ENCODE measurements around the gene SGSM1.
"Not testable (repeated sequence)": the region's sequence is repeated elsewhere in the genome, so short reads cannot be mapped to it uniquely, and the experiment has no call there.

SGSM1 gene

DNA sequence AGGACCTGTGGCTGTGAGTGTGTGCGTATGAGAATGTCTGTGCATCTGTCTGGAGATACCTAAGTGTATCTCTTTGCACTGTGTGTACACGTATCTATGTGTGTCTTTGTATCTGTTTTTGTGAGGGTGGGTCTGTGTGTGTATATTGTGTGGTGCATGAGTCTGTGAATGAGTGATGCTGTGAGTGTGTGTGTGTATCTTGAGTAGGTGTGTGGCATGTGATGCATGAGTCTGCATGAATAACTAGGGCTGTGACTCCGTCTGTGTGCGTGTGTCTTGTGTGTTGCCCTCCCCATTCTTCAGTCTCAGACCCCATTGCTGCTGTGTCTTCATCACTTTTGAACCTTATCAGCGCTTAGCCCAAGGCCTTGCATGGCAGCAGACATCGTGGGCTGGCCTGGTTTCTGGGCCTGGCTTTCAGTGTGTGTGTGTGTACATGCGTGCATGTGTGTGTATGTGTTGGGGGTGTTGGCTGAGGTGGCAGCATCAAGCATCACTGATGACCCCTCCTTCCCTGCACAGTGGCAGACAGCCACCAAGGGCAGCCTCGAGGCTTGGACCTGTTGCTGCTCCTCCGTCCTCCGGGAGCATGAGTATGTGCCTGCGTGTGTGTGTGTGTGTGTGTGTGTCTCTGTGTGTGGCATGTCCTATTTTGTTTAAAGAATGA lies 1.4 kb downstream of the SGSM1 start:
- DNase-seq = no peak

DNA sequence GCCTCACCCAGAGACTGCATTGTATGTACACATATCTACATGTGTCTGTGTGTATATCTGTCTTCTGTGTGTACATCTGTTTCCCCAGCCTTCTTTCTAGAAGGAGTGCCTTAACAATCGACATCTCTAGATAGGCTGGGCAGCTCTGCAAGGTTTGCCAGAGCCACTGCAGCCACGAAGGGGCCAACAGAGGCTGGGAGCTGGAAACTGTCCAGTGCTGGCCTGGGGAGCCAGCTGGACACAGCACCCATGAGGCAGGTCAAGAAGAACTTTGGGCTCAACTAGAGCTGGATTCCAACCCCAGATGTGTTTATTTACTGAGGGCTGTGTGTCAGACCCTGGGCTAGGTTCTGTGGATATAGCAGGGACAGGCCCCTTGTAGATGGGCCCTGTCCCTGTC lies 3.3 kb downstream of the SGSM1 start:
- no peak for DNase-seq

DNA sequence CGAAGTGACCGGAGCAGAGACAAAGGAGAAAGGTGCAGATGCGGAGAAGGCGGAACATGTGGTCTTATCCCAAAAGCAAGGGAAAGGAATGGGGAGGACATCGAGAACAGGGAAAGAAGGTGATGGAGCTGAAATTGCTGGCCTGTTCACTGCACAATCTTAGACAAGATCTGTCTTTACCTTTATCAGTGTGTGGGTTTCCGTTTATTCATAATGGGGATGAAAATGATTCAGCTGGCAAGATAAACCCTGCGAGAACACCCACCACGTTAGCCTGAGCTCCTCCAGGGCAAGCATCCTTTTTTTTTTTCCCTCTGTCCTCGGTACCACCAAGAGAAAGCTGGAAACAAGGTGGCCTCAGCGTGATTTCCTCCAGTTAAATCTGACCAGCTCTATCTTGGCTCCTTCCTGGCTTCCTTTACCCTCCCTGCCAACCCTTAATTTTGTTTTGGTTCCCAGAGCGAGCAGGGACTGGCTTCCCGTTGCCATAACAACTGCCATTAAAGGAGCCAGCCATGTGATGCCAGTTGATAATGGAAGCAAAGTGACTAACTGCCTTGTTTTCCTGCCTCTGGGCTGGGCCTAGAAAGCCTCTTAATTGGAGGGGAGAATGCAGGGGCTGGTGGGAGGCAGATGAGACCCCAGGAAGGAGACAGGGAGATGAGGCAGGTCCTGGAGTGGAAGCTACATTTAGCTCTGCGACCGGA lies 4.2 kb downstream of the SGSM1 start:
- no peak for DNase-seq

DNA sequence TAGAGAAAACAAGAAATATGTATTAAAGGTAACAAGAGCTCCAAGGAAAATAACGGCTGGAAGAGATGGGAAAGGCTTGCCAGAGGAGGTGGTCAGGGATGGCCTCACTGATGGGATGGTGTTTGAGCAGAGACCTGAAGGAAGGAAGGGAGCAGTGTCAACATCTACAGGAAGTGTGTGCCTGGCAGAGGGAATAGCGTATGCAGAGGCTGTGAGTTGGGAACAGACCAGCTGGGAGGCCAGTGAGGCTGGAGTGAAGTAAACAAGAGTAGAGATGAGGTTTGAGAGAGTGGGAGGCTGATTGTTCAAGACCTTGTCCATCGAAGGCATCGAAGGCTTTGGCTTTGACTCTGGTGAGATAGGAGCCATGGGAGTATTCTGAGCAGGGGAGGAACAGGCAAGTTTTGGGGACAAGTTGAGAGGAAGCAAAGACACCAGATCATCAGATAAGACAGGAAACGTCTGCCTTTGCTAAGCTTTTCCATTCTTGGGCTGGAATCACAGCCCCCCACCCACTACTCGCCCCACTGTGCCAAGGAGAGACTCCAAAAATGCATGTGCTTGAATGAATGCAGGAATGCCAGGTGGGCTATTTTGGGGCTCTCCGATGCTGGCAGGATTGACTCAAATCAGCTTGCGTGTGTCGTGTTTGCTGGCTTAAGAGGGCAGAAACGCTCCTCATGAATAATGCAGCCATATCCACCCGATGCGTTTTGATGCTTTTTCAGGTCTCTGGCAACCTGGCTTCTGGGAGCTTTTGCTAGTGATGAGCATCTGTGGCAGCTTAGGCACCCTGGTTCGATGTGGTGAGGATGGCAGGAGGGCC lies 7.2 kb downstream of the SGSM1 start:
- DNase-seq = no peak

DNA sequence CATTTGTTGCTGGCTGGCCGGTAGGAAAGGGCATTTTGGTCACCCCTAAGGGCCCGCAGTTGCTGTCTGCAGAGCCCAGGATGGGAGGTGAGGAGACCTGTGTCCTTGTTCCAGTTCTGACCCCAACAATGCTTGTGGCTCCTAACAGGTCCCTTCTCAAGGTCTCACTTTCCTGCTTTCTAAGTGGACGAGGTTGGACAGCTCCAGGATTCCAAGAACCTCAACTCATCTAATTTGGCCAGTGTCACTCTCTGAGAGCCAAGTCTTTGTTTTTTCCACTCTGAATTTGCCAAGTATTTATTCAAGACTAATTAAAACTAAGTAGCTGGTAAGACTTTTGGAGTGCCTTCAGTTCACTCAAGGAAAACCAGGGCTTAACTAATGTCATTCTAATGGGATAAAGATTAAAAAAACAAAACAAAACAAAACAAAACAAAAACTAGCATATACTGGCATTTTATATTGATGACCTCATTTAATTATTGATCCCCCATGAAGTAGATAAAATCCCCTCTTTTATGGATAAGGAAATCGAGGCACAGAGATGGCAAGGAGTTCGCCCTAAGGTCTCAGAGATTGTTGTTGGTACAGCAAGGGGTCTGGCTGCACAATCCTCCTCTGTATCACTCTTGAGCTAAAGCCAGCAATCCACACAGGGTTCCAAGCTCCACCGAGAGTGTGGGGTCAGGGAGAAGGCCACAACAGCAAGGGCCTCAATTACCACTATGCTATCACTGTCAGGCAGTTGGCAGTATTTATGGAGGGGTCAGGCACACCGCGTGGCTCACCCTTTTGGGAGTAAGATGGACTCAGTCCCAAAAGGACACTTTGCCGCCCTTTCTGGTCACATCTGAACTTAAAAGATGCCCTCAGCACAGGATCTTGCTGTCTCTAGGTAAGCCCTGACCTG lies 8.1 kb downstream of the SGSM1 start:
- no peak for DNase-seq

DNA sequence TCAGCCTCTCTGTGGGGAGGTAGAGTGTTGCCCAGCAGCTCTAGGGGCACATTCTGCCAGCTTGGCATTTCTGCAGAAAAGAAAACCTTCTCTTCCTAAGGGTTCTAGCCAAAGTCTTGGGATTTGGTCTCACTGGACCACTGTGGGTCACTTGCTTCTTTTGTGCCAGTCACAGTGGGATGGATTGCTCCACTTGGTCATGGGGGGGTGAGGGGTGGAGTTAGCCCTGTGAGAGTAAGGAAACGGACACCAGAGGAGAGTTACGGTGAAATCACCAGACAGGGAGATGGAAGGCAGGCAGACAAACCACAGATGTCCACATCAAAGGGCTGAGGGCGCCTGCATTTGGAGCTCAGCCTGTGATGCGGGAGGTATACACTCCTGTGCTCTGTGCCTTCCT lies 10.8 kb downstream of the SGSM1 start:
- no peak for DNase-seq

DNA sequence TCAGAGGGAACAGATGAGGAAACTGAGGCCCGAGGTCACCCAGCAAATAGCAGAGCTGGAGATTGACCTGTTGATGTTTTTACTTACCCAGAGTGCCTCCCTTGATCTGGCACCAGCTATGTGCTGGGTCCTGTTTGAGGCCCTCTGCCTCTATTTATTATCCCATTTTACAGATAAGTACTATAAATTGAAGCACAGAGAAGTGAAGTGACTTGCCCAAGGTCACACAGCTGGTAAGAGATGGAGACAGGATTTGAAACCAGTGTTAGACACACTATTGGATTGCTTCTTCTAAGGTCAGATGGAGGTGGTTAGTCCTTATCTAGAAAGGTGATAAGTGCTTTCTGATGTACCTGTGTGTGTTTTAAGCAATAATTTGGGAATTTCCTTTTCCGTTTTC lies 13.5 kb downstream of the SGSM1 start:
- DNase-seq = no peak

DNA sequence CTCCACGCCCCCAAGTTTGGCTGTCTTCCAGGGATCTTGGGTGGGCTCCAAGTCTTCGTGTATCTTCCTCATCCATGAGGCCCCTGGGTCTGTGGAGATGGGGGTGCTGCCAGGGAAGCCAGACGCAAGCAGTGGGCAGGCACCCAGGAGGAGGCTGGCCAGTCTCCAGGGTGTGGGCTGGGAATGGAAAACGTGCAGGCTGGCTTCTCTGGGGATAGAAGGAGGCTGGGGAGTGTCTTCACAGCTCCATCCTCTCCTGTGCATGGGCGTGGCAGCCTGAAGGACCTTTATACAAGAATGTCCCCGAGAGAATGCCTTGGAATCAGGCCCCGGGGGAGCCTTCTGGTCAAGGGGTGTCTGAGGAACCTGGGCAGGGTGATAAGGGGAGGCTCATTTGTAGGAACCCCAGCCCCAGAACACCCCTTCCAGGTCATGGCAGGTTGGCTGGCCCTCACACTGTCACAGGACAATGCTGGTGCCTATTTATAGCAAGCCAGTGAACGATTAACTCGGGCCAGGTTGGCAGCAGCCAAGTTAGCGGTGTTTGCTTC lies 14.0 kb downstream of the SGSM1 start:
- DNase-seq = no peak

DNA sequence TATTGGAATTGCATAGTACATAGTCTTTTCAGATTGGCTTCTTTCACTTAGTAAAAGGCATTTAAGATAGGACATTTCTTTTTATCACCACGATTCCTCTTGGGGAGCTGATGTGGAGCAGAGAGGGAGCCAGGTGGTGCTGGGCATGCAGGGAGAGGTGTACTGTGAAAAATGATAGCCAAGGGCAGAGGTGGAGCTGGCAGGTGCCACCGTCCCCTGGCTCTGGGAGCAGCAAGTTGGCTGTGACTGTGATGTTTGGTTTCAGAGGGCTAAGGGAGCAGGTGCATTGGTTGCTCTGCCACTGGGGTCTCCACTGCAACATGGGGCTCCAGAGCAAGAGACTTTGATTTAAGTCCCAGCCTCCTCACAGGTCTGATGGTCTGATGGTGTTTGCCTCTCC lies 16.5 kb downstream of the SGSM1 start:
- DNase-seq = no peak

DNA sequence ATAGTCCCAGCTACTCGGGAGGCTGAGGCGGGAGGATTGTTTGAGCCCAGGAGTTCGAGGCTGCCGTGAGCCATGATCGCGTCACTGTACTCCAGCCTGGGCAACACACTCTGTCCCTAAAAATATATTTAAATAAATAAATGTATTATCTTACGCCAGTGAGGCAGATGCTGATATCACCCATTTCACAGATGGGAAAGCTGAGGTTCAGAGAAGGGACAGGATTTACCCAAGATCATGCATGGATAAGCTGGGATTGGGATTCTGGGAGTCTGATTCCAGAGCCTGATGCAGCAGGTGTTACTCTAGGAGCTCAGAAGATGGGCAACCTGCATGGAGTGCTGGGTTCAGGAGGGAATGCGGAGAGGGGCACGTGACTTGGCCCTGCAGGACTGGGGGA lies 17.8 kb downstream of the SGSM1 start:
- DNase-seq = no peak

DNA sequence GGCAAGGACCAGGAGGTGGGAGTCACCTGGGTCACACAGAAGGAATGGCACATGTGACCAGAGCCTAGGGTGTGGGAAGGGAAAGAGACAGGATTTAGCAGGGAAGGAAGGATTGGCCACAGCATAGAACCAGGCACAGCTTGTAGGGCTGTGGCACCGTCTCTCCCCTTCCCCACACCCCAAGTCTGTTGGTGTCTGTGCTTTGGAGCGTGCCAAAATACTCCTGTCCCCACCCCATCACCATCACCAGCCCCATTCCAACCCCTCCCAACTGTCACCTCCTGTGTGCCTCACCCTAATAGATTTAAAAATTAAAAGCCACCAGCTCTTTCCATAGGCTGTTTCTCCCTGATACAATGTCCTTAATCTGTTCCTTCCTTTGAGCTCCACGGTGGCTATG lies 18.2 kb downstream of the SGSM1 start:
- DNase-seq = no peak

DNA sequence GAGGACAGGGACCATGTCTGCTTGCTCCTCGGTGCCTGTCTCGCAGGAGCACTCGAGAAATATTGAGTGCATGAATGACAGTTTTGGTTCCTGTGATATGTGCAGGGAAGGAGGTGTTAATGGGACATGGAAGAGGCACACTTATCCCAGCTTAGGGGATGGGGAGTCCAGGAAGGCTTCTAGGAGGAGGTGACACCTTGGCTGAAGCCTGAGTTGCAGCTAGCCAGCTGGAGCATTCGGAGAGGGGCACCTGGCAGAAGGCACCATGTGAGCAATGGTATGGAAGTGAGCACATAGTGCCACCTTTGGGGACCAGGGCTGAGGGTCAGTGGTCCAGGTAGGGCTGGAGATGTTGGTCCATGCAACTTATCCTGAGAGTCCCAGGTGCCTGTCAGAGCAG lies 18.9 kb downstream of the SGSM1 start:
- DNase-seq = no peak

DNA sequence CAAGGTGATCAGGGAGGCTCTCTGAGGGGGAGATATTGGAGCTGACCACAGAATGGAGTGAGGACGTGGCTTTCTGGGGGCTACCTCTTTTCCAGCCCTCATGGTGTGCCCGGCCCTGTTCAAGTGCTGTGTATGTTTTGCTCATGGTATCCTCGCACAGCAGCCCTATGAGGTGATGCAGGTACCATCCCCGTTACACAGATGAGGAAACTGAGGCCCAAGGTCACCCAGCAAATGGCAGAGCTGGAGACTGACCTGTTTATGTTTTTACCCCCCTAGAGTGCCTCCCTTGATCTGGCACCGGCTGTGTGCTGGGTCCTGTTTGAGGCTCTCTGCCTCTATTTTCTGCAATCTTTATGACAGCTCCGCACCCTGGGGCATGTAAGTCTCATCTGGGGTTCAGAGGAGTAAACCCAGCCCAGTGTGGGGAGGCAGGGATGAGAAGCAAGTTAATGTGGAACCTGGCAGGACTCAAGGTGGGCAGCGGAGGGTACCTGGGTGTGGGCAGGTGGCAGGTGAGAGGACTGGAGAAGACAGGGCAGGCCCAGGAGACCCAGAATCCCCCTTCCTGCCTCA lies 20.8 kb downstream of the SGSM1 start:
- DNase-seq = no peak

DNA sequence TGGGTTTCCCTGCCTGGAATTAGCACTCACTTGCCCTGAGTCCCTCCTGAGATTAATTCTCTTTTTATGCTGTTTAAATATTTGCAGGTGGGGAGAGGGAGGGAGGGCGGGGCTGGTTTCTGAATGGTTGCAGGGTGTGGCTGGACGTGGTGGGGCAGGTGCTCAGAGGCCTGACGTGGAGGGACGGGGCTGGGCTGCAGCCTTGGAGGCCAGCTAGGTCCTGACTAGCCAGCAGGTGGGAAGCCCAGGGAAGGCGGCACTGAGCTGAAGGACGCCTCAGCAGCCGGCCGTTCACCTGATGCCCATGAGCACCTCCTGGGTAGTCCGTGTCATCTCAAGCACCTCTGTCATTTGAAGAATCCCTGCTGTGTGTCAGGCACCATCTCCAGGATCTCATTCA lies 21.3 kb downstream of the SGSM1 start:
- DNase-seq = no peak

DNA sequence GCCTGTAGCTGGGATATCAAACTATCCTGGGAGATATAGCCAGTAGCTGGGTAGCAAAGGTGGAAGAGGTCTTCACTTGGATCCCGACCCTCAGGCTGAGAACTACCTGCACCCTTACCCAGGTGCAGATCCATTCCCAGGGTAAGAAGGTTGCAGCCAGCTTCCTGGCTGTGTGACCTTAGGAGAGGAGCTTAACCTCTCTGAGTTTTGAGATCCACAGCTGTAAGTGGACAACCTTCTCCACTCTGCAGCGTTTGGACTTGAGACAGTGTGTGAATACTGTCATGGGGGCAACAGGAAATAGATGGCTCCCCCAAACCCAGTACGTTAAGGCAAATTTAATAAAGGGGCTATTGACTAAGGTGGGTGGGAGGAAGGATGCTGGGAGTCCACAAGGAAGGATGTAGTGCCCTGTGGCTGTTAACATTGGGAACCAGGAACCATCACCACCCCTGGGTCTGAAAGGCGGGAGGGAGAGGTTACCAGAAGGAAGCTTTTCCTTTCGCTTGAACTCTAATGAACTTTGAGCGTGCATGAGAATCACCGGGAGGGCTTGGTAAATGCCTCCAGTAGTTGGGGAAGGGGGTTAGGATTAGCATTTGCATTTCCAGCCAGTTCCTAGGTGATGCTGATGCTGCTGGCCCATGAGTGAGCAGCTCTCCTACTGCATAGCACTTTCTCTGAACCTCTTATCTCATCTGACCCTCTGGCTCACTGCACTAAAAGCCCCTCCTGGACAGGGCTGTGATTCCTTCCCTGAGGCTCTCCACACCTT lies 24.4 kb downstream of the SGSM1 start:
- DNase-seq = no peak

DNA sequence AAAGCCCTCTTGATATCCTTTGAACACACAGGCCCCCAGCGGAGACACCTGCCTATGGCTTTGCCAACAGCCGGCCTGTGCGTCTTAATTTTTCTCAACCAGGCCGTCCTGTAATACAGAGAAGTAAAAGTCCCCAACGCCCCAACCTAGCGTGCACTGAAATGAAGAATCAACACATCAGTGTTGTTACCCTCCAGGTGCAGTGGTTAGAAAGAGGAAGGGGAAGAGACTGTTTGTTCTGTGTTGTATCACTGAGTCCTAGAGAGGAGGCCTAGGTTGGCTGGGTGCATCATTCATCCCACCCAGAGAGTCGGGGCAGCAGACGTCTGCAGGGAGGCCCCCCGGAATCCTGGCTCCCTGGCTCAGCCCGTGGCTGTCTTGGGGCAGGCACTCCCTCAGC lies 25.7 kb downstream of the SGSM1 start:
- no peak for DNase-seq

DNA sequence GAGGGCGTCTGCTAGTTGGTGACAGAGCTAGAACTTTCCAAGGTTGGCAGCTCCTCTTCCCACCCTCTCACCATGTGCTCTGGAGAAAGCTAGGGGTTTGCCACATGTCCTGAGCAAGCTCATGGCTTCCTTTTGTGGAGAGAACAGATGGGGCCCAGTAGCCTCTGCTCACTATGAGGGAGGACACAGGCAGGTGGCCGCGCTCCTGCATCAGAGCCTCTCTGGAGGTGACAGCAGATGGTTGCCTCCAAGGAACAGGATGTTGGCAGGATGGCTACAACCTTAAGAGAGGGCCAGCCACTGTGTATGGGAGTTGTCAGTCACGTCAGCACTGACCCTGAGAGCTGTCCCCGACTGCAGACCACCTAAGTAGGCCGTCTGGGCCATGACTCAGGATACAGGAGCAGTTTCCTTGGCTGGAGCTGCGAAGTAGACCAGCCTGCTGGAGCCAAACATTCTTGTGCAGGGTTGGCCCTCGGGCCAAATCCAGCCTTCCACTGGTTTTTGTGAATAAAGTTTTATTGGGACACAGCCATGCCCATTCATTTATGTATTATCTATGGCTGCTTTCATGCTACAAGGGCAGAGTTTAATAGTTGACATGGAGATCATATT lies 28.0 kb downstream of the SGSM1 start:
- DNase-seq = no peak

DNA sequence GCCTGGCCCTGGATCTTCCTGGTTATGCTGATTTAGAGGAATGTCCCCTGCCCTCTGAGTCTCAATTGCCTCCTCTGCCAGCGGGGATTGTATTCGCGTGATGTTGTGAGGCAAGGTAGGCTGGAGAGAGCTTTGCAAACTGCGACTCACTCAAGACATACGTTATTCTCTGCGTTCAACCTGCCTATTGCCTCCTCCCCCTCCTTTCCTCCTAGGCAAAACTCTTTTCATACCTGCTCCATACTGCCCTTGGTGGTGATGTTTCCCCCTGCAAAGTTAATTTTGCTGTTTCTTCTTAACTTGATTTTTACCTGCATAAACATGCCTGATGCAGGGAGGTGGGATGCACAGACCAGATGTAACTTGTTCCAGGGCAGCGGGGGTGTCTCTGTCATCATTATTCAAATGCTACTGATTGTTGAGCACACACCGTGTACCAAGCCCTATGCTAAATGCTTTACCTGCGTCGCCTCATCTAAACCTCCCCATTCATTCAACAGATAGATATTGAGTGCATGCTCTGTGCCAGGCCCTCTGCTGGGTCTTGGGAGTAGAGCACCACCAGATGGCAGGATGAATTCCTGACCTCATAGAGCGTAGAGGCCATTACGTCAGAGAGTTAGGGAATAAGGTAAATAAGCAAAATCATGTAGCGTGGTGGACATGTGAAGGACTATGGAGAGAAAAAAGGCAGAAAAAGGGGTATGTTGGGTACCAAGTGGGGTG lies 29.0 kb downstream of the SGSM1 start:
- no peak for DNase-seq

DNA sequence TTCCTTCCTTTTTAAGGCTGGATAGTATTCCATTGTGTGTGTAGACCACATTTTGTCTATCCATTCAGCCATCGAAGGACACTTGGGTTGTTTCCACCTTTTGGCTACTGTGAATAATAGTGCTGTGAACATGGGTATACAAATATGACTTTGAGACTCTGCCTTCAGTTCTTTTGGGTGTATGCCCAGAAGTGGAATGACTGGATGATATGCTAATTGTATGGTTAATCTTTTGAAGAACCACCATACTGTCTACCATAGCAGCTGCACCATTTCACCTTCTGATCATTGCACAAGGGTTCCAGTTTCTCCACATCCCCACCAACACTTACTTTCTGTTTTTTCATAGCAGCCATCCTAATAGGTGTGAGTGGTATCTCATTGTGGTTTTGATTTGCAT lies 30.3 kb downstream of the SGSM1 start:
- DNase-seq = no peak

DNA sequence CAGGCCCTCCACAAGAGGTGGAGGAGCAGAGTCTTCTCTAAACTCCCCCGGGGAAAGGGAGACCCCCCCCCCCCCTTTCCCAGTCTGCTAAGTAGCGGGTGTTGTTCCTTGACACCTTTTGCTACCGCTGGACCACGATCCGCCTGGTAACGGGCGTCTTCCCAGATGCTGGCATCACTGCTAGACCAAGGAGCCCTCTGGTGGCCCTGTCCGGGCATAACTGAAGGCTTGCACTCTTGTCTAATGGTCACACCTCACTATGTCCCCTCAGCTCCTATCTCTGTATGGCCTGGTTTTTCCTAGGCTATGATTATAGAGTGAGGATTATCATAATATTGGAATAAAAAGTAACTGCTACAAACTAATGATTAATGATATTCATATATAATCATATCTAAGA lies 31.5 kb downstream of the SGSM1 start:
- DNase-seq = not testable (repeated sequence)

All from GF-D8 (cell line).